K562 (cell line): ENCODE measurements around the gene FARP2. TPM values are rescaled to one million over a fixed set of nuclear protein-coding genes. Genes with fewer than 3 reads are reported as not detected.

Experiments used
- ATAC-seq: fragments of 200-7000 bp; cut with Tn5 transposase; 3 replicates; pipeline ENCODE4 v1.9.1; 2020; ENCODE audit warnings: moderate library complexity
- BruUV-seq: library from RNA; stranded (reverse); fragments of 400-500 nt; replicated peaks from 2 replicates; lab custom pipeline; 2021; lab: Mats Ljungman, UMichigan
- CTCF ChIA-PET: fragments of 300-600 bp; formaldehyde crosslinking; extraction: SDS; loops from one replicate; lab custom pipeline; 2021; ENCODE audit warnings: low intra/inter-chr PET ratio; lab: Yijun Ruan, JAX
- POLR2A ChIA-PET: fragments of 300-600, 350-650 bp; sonication (Branson Sonifier 250); formaldehyde crosslinking; extraction: SDS; loops from one replicate; lab custom pipeline; 2021; ENCODE audit warnings: antibody characterized with exemption, inconsistent platforms; lab: Yijun Ruan, JAX
- DNase-seq, 4 experiments: peaks; one replicate each; pipeline versions ENCODE4 v3.0.0 to v3.0.0-alpha.2; 2011 to 2018; ENCODE audit warnings: low spot score in 3 of 4, mixed read lengths in 3 of 4; ENCODE audit errors: extremely low read depth in 1 of 4
- FAIRE-seq: peaks from 2 replicates; lab custom pipeline; 2011; peaks lifted over from hg19 to GRCh38; lab: Jason Lieb, UNC
- H2AFZ ChIP-seq: 2 replicates; pipeline ENCODE4 v1.6.0; 2011; ENCODE audit warnings: low read depth, low read length, control low read depth, inconsistent platforms
- H3K27ac ChIP-seq: fragments of 200-600 bp; 3 replicates; pipeline ENCODE4 v1.8.0; 2011; ENCODE audit warnings: low read depth, mild to moderate bottlenecking, control low read depth, inconsistent platforms, low read length, moderate library complexity, mixed read lengths; ENCODE audit errors: extremely low read depth
- H3K27me3 ChIP-seq, 2 experiments: fragments of 300-600 bp in 1 of 2; 2 replicates in 1 of 2; 3 replicates in 1 of 2; pipeline versions ENCODE4 v1.6.0 to v1.8.0; 2011; ENCODE audit warnings: inconsistent platforms in 2 of 2, low read length in 2 of 2, mild to moderate bottlenecking in 1 of 2, mixed read lengths in 1 of 2, moderate library complexity in 1 of 2; ENCODE audit not compliant: control insufficient read depth in 2 of 2, insufficient read depth in 2 of 2
- H3K36me3 ChIP-seq: fragments of 300-600 bp; 3 replicates; pipeline ENCODE4 v1.8.0; 2011; ENCODE audit warnings: mild to moderate bottlenecking, low read length, inconsistent platforms; ENCODE audit not compliant: control insufficient read depth, insufficient read depth
- H3K4me1 ChIP-seq, 2 experiments: fragments of 200-600 bp in 1 of 2; replicated peaks in 1 of 2; 2 replicates in 1 of 2; 3 replicates in 1 of 2; pipeline versions ENCODE4 v1.5.1 to v1.8.0; 2011; ENCODE audit warnings: inconsistent platforms in 2 of 2, low read length in 2 of 2, mild to moderate bottlenecking in 1 of 2, mixed read lengths in 1 of 2, moderate library complexity in 1 of 2; ENCODE audit not compliant: control insufficient read depth in 2 of 2, insufficient read depth in 2 of 2
- H3K4me2 ChIP-seq: 2 replicates; pipeline ENCODE4 v1.6.1; 2011; ENCODE audit warnings: low read length, control low read depth, inconsistent platforms, mixed read lengths; ENCODE audit not compliant: insufficient read depth
- H3K4me3 ChIP-seq: fragments of 200-600 bp; sonication (generic), shearing (Covaris generic); 2 replicates; pipeline ENCODE4 v1.5.1; 2016; ENCODE audit warnings: control low read depth, inconsistent platforms
- H3K79me2 ChIP-seq: fragments of 200-600 bp; 3 replicates; pipeline ENCODE4 v1.8.0; 2011; ENCODE audit warnings: low read length, inconsistent platforms; ENCODE audit not compliant: control insufficient read depth, insufficient read depth
- H3K9ac ChIP-seq, 2 experiments: 2 replicates each; pipeline versions ENCODE4 v1.6.0 to v1.6.1; 2011; ENCODE audit warnings: low read depth in 2 of 2, low read length in 2 of 2, control low read depth in 1 of 2, inconsistent platforms in 1 of 2, mild to moderate bottlenecking in 1 of 2, mixed read lengths in 1 of 2; ENCODE audit not compliant: insufficient read depth in 1 of 2
- H3K9me1 ChIP-seq: one replicate; pipeline ENCODE4 v1.6.0; 2011; ENCODE audit warnings: inconsistent platforms, mild to moderate bottlenecking, low read length, moderate library complexity; ENCODE audit not compliant: control insufficient read depth, insufficient read depth
- H3K9me3 ChIP-seq: replicated peaks from 2 replicates; pipeline ENCODE4 v1.5.1; 2011; ENCODE audit warnings: low read depth, low read length, inconsistent platforms; ENCODE audit not compliant: control insufficient read depth, insufficient read depth
- H4K20me1 ChIP-seq: replicated peaks from 2 replicates; pipeline ENCODE4 v1.6.1; 2011; ENCODE audit warnings: low read length, inconsistent platforms, mixed read lengths; ENCODE audit not compliant: control insufficient read depth, insufficient read depth
- HOXB6 ChIP-seq: fragments of 250-450 bp; sonication (Bioruptor Pico); IDR thresholded peaks from 2 replicates; pipeline ENCODE4 v1.5.1; 2022; ENCODE audit warnings: mild to moderate bottlenecking, borderline replicate concordance
- NR2C2 ChIP-seq, 2 experiments: fragments of 200-800 bp in 1 of 2; sonication (Bioruptor generic) in 1 of 2; sonication (generic) in 1 of 2; formaldehyde crosslinking in 1 of 2; IDR thresholded peaks; 2 replicates each; pipeline versions ENCODE4 v1.6.1 to v1.8.0; 2016 to 2022; ENCODE audit warnings: mild to moderate bottlenecking in 1 of 2, missing compliant biosample characterization in 1 of 2, missing genetic modification characterization in 1 of 2, missing genetic modification reagents in 1 of 2
- POLR2H ChIP-seq: IDR thresholded peaks from 2 replicates; pipeline ENCODE4 v1.6.1; 2016; ENCODE audit warnings: missing genetic modification characterization, low read depth, mild to moderate bottlenecking, control low read depth, missing compliant biosample characterization, moderate library complexity
- RBM39 ChIP-seq: fragments of 200-400 bp; formaldehyde crosslinking; optimal IDR thresholded peaks from 2 replicates; pipeline ENCODE3; 2018; ENCODE audit warnings: low read depth, low read length
- SNIP1 ChIP-seq: fragments of 450-650 bp; IDR thresholded peaks from 2 replicates; pipeline ENCODE4 v1.7.1; 2017; ENCODE audit warnings: low read depth, mild to moderate bottlenecking
- SRSF3 ChIP-seq: fragments of 200-400 bp; formaldehyde crosslinking; IDR thresholded peaks from 2 replicates; pipeline ENCODE4 v1.6.1; 2016; ENCODE audit warnings: mild to moderate bottlenecking, low read length, moderate library complexity; ENCODE audit not compliant: insufficient read depth
- ZNF436 ChIP-seq: fragments of 250-450, 450-650 bp; sonication (Bioruptor Pico); formaldehyde crosslinking; IDR thresholded peaks from 2 replicates; pipeline ENCODE4 v1.7.0; 2020; ENCODE audit warnings: mild to moderate bottlenecking
- ZNF79 ChIP-seq: fragments of 250-450 bp; sonication (Bioruptor Pico); IDR thresholded peaks from 2 replicates; pipeline ENCODE4 v1.4.0; 2020; ENCODE audit warnings: low read depth, mild to moderate bottlenecking, moderate library complexity
- ZSCAN29 ChIP-seq: fragments of 450-650 bp; IDR thresholded peaks from 2 replicates; pipeline ENCODE4 v1.6.1; 2017
- WGBS: fragments of 100-300 bp; shearing (Covaris generic); methylation state at CpG from one replicate; pipeline ENCODE4 v1.1.6; 2016; ENCODE audit warnings: low coverage, mixed read lengths; ENCODE audit not compliant: insufficient coverage; ENCODE audit errors: missing lambda C conversion rate; 5-methylcytosine and 5-hydroxymethylcytosine counted together
- in situ Hi-C: fragments of 300-500 bp; cut with MboI; formaldehyde crosslinking; loops from 4 replicates; pipeline ENCODE4 v1.15.0; 2018; ENCODE audit warnings: inconsistent platforms, mixed read lengths
- intact Hi-C: fragments of 100-400 bp; cut with micrococcal nuclease; formaldehyde crosslinking; loops from 2 replicates; pipeline ENCODE4 v1.14.2; 2022
- polyA plus RNA-seq, 8 experiments: library from polyadenylated mRNA; depleted of rRNA in 4 of 8; stranded (reverse) in 5 of 8; unstranded in 3 of 8; fragments of >200 nt; fragmentation: Nextera tagmentation in 2 of 8; fragmentation: Illumina TruSeq in 1 of 8; extraction: Ambion mirVana in 2 of 8; extraction: Trizol in 1 of 8; gene quantifications; 2 replicates each; pipeline versions ENCODE4 v1.2.1 to v1.2.3, GENCODE V29; 2011 to 2014; ENCODE audit warnings: inconsistent platforms in 1 of 8, missing spikeins in 1 of 8
- total RNA-seq, 7 experiments: library from RNA; depleted of rRNA in 6 of 7; stranded (reverse); fragments of >200 nt in 6 of 7; fragmentation: Illumina TruSeq in 2 of 7; extraction: Trizol in 2 of 7; gene quantifications; 2 replicates each; pipeline versions ENCODE4 v1.2.1 to v1.2.3, GENCODE V29; 2011 to 2021; ENCODE audit warnings: low replicate concordance in 1 of 7
- TF ChIP-seq, protein P1 (sequence below): fragments of 450-650 bp; formaldehyde crosslinking; IDR thresholded peaks from 2 replicates; pipeline ENCODE4 v1.4.0; 2022; ENCODE audit warnings: missing genetic modification characterization

Gene FARP2
- total and polyA plus RNA-seq, 9 of the 15 experiments (the other 6 are each of a cell fraction or from before 2014, with no cell fraction given) = 4.1 to 38.1 (median 21.1) TPM

DNA sequence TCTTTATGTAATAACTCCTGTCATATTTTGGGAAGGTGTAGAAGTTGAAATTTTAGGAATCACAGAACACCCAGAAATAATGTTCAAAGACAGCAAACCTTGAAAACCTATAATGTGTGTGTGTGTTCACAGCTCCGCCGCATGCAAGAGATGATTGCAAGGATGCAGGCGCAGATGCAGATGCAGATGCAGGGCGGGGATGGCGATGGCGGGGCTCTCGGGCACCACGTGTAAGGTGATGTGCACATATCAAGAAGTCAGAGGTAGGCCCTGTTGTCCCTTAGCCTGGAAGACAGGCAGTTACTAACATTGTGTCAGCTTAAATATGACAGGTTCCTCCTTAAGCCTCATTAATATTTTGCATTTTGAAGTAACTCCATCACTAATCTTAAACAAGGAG is 6.1 kb upstream of the FARP2 start:
- in situ Hi-C loops (no loop called here), intact Hi-C loops (no loop called here)
- no peak overlapping the region for H3K4me3 ChIP-seq
- 98% methylated on average over 8 of the region's 8 CpGs for WGBS
- no TSS peak for BruUV-seq
- no peaks in the 10 kb centered on the region for H3K27me3 ChIP-seq
- no peak overlapping the region for H2AFZ ChIP-seq
- no peak overlapping the region for H3K27ac ChIP-seq
- ChIA-PET POLR2A (no interaction called here), CTCF (no interaction called here)
- no peak overlapping the region for H3K9ac ChIP-seq
- no peaks in the 10 kb centered on the region for H3K9me3 ChIP-seq
- no peak overlapping the region for H3K4me2 ChIP-seq
- H3K36me3 ChIP-seq = peaks cover 90% of the 10 kb centered on the region; the same call in 2 of the 3 replicates
- H3K79me2 ChIP-seq = no peaks in the 10 kb centered on the region
- H4K20me1 ChIP-seq = no peaks in the 10 kb centered on the region; the same call in 1 of the 2 replicates
- DNase-seq (no peak), ATAC-seq (no peak), FAIRE-seq (no peak)
- peaks cover 3 to 7% of the 10 kb centered on the region in 2 experiments; a peak in 4 of 5 replicates for H3K4me1 ChIP-seq
- H3K9me1 ChIP-seq = no peaks in the 10 kb centered on the region
- TF ChIP-seq ZSCAN29 = no peak
- no peak for TF ChIP-seq ZNF79 (CRISPR knock-in tag)
- no peak for TF ChIP-seq ZNF436 (CRISPR knock-in tag)
- no peak for TF ChIP-seq RBM39
- TF ChIP-seq SNIP1 = no peak
- TF ChIP-seq, protein P1, sequence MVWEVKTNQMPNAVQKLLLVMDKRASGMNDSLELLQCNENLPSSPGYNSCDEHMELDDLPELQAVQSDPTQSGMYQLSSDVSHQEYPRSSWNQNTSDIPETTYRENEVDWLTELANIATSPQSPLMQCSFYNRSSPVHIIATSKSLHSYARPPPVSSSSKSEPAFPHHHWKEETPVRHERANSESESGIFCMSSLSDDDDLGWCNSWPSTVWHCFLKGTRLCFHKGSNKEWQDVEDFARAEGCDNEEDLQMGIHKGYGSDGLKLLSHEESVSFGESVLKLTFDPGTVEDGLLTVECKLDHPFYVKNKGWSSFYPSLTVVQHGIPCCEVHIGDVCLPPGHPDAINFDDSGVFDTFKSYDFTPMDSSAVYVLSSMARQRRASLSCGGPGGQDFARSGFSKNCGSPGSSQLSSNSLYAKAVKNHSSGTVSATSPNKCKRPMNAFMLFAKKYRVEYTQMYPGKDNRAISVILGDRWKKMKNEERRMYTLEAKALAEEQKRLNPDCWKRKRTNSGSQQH (CRISPR knock-in tag) = no peak
- TF ChIP-seq HOXB6 = no peak
- no peak for TF ChIP-seq SRSF3
- no peak for TF ChIP-seq NR2C2 (CRISPR knock-in tag; IDR thresholded peaks at IDR 0.05)
- no peak for TF ChIP-seq NR2C2 (tag; IDR thresholded peaks at IDR 0.05)
- no peak for TF ChIP-seq POLR2H (tag)
